Measurements from ENCODE around the gene SNRPA.

DNA sequence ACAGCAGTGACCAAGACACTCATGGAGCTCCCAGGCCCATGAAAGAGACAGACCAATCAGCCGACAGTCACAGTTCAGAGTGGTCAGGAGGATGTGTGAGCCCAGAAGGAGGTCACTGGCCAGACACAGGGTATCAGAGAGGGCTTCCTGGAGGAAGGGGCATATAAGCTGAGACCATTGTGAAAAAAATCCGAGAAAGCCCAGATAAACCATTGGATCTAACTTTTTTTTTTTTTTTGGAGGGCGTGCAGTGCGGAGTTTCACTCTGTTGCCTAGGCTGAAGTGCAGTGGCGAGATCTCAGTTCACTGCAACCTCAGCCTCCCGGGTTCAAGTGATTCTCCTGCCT lies 29.9 kb upstream of the SNRPA start:
- TF ChIP-seq, protein P1, sequence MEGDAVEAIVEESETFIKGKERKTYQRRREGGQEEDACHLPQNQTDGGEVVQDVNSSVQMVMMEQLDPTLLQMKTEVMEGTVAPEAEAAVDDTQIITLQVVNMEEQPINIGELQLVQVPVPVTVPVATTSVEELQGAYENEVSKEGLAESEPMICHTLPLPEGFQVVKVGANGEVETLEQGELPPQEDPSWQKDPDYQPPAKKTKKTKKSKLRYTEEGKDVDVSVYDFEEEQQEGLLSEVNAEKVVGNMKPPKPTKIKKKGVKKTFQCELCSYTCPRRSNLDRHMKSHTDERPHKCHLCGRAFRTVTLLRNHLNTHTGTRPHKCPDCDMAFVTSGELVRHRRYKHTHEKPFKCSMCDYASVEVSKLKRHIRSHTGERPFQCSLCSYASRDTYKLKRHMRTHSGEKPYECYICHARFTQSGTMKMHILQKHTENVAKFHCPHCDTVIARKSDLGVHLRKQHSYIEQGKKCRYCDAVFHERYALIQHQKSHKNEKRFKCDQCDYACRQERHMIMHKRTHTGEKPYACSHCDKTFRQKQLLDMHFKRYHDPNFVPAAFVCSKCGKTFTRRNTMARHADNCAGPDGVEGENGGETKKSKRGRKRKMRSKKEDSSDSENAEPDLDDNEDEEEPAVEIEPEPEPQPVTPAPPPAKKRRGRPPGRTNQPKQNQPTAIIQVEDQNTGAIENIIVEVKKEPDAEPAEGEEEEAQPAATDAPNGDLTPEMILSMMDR (IDR thresholded peaks at IDR 0.05; ENCODE audit: low read depth, low read length) = no peak
- TF ChIP-seq EZH2phosphoT487 (IDR thresholded peaks at IDR 0.05; ENCODE audit: low read depth) = no peak

Data from OCI-LY3 (cell line).